Stimulated activated CD4-positive, alpha-beta T cell treated with anti-CD3 and anti-CD28 coated beads, Interleukin-15, amount 100 ng/mL, for 48 hours (primary cell): ENCODE measurements around the gene OSBPL5.
"Not testable (repeated sequence)": the region's sequence is repeated elsewhere in the genome, so short reads cannot be mapped to it uniquely, and the experiment has no call there.

ENCODE experiments used
- DNase-seq, 2 donors: peaks; one replicate each; pipeline ENCODE4 v3.0.0-alpha.2; 2020; ENCODE audit warnings: low read depth in 2 of 2

Gene OSBPL5

GRCh38 chr11:3085052-3085451 is 80.1 kb downstream of the OSBPL5 start:
- no peak for DNase-seq

- DNase-seq = no peak
Measured at GRCh38 chr11:3083321-3083720, 81.8 kb downstream of the OSBPL5 start.

- DNase-seq = no peak
Measured at GRCh38 chr11:3081386-3081751, 83.7 kb downstream of the OSBPL5 start.

GRCh38 chr11:3080733-3081385 is 84.3 kb downstream of the OSBPL5 start:
- no peak for DNase-seq

- no peak for DNase-seq
Measured at GRCh38 chr11:3080104-3080503, 85.0 kb downstream of the OSBPL5 start.

GRCh38 chr11:3077846-3078440 is 87.2 kb downstream of the OSBPL5 start:
- no peak for DNase-seq

- DNase-seq = no peak
Measured at GRCh38 chr11:3077189-3077836, 87.8 kb downstream of the OSBPL5 start.

- no peak for DNase-seq
Measured at GRCh38 chr11:3074912-3075589, 90.1 kb downstream of the OSBPL5 start.

GRCh38 chr11:3073029-3073435 is 92.1 kb downstream of the OSBPL5 start:
- no peak for DNase-seq

- no peak for DNase-seq
Measured at GRCh38 chr11:3069425-3069824, 95.7 kb downstream of the OSBPL5 start.

GRCh38 chr11:3066308-3066707 is 98.8 kb downstream of the OSBPL5 start:
- DNase-seq = not testable (repeated sequence)

- not testable (repeated sequence) for DNase-seq
Measured at GRCh38 chr11:3064709-3065108, 100.4 kb downstream of the OSBPL5 start.

- DNase-seq = not testable (repeated sequence)
Measured at GRCh38 chr11:3063876-3064275, 101.2 kb downstream of the OSBPL5 start.

GRCh38 chr11:3063432-3063831 is 101.7 kb downstream of the OSBPL5 start:
- DNase-seq = not testable (repeated sequence)

GRCh38 chr11:3060436-3061025 is 104.6 kb downstream of the OSBPL5 start:
- no peak for DNase-seq

- DNase-seq = no peak
Measured at GRCh38 chr11:3058753-3059664, 106.1 kb downstream of the OSBPL5 start.

GRCh38 chr11:3057069-3057963 is 107.8 kb downstream of the OSBPL5 start, which contains the start of gene CARS1:
Gene CARS1 (minus strand): TSS chr11:3057423. CDS start chr11:3057367, 56 bp downstream.
- peak; percentile 88 to 92 for DNase-seq

- DNase-seq = no peak
Measured at GRCh38 chr11:3056296-3057068, 108.6 kb downstream of the OSBPL5 start.

GRCh38 chr11:3055891-3056290 is 109.2 kb downstream of the OSBPL5 start:
- no peak for DNase-seq
